RWPE2 (cell line): Measurements from ENCODE around the gene NDUFS6.
A peak's percentile ranks its signal among the peaks of the same experiment; 100 is the strongest.
"Not testable (repeated sequence)": the region's sequence is repeated elsewhere in the genome, so short reads cannot be mapped to it uniquely, and the experiment has no call there.

Experiments
- ATAC-seq: fragments of 200-7000 bp; cut with Tn5 transposase; 3 replicates; pipeline ENCODE4 v1.9.1; 2021; ENCODE audit warnings: low read depth
- DNase-seq: peaks from one replicate; pipeline ENCODE4 v3.0.0-alpha.2; 2020; ENCODE audit warnings: low spot score
- H3K27ac ChIP-seq: fragments of 450-650 bp; 2 replicates; pipeline ENCODE4 v1.5.1; 2017; ENCODE audit warnings: mild to moderate bottlenecking; ENCODE audit not compliant: poor library complexity, severe bottlenecking
- H3K27me3 ChIP-seq: fragments of 250-450 bp; sonication (Bioruptor Pico); 2 replicates; pipeline ENCODE4 v1.5.1; 2021; ENCODE audit warnings: mild to moderate bottlenecking, moderate library complexity; ENCODE audit not compliant: insufficient read depth, poor library complexity, severe bottlenecking
- H3K36me3 ChIP-seq: fragments of 250-450 bp; sonication (Bioruptor Pico); 2 replicates; pipeline ENCODE4 v1.5.1; 2020; ENCODE audit warnings: low read depth, mild to moderate bottlenecking, moderate library complexity
- H3K4me1 ChIP-seq: fragments of 250-450 bp; sonication (Bioruptor Pico); 2 replicates; pipeline ENCODE4 v1.5.1; 2021; ENCODE audit warnings: mild to moderate bottlenecking, moderate library complexity; ENCODE audit not compliant: insufficient read depth, poor library complexity, severe bottlenecking
- H3K4me3 ChIP-seq: fragments of 250-450 bp; sonication (Bioruptor Pico); 2 replicates; pipeline ENCODE4 v1.5.1; 2021; ENCODE audit warnings: mild to moderate bottlenecking, moderate library complexity; ENCODE audit not compliant: severe bottlenecking
- H3K9me3 ChIP-seq: fragments of 250-450 bp; sonication (Bioruptor Pico); 2 replicates; pipeline ENCODE4 v1.5.1; 2021; ENCODE audit warnings: mild to moderate bottlenecking, moderate library complexity; ENCODE audit not compliant: severe bottlenecking
- TF ChIP-seq, protein P1 (sequence below): fragments of 450-650 bp; IDR thresholded peaks from one replicate; pipeline ENCODE4 v1.5.1; 2017; ENCODE audit warnings: mild to moderate bottlenecking, moderate library complexity; ENCODE audit not compliant: poor library complexity, severe bottlenecking

The NDUFS6 gene

DNA sequence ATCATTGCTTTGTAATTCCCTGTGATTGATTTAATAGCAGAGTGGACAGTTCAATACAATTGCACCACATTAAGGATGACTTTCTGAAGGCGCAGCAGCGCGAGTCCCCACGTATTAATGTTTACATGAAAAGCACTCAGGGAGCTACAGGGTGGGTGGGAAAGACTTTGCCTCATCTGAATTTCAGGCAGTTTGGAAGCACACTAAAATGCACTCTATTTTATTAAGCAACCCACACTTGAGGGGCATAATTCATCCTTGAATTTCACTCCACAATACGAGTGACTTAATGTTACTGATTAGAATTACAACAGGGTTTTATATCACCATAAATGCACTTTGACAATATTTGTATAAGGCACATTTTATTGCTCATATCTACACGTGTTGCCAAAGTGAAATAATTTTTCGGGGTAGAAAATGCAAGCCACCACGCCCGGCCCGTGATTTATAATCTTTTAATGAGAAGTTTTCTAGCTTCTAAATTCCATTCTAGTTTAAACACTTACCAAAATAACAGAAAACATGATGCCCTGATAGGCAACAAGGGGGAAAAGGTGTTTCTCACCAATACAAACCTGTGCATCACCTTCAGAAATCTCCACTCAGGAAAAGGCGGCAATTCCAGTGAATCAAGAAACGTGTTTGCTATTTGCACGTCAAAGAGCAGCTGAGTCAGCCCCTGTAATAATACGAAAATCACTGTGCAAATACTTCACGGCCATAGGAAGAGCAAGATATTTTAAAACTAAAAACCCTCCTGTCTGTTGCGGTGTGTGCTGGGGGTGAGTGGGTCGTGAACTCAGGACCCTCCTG is 41.0 kb downstream of the NDUFS6 start:
- DNase-seq, result peak; percentile 2
- Histone ChIP-seq H3K4me3 (no peak overlapping the region), H3K27me3 (peaks cover 7% of the 10 kb centered on the region)

DNA sequence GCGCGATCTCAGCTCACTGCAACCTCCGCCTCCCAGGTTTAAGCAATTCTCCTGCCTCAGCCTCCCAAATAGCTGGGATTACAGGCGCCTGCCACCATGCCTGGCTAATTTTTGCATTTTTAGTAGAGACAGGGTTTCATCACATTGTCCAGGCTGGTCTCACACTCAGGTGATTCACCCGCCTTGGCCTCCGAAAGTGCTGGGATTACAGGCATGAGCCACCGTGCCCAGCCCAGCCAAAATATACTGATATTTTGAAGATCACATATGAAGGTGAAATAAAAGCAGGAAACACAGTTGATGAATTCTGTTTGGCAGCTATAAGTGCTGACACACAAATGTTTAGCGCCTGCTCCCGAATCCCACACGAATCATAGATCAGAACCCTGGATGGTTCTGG is 42.6 kb downstream of the NDUFS6 start:
- H3K4me1 ChIP-seq, H3K9me3 ChIP-seq, H3K4me3 ChIP-seq, ATAC-seq, H3K36me3 ChIP-seq, H3K27me3 ChIP-seq, DNase-seq, H3K27ac ChIP-seq: not testable (repeated sequence)

More for the DNA sequence above, 41.0 kb downstream of the NDUFS6 start:
- Histone ChIP-seq H3K36me3 (no peaks in the 10 kb centered on the region), H3K9me3 (no peaks in the 10 kb centered on the region), H3K27ac (no peak overlapping the region), H3K4me1 (no peaks in the 10 kb centered on the region)
- ATAC-seq, result peak; percentile 19; the same call in 1 of the 3 replicates
- TF ChIP-seq, protein P1, sequence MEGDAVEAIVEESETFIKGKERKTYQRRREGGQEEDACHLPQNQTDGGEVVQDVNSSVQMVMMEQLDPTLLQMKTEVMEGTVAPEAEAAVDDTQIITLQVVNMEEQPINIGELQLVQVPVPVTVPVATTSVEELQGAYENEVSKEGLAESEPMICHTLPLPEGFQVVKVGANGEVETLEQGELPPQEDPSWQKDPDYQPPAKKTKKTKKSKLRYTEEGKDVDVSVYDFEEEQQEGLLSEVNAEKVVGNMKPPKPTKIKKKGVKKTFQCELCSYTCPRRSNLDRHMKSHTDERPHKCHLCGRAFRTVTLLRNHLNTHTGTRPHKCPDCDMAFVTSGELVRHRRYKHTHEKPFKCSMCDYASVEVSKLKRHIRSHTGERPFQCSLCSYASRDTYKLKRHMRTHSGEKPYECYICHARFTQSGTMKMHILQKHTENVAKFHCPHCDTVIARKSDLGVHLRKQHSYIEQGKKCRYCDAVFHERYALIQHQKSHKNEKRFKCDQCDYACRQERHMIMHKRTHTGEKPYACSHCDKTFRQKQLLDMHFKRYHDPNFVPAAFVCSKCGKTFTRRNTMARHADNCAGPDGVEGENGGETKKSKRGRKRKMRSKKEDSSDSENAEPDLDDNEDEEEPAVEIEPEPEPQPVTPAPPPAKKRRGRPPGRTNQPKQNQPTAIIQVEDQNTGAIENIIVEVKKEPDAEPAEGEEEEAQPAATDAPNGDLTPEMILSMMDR, result no peak

DNA sequence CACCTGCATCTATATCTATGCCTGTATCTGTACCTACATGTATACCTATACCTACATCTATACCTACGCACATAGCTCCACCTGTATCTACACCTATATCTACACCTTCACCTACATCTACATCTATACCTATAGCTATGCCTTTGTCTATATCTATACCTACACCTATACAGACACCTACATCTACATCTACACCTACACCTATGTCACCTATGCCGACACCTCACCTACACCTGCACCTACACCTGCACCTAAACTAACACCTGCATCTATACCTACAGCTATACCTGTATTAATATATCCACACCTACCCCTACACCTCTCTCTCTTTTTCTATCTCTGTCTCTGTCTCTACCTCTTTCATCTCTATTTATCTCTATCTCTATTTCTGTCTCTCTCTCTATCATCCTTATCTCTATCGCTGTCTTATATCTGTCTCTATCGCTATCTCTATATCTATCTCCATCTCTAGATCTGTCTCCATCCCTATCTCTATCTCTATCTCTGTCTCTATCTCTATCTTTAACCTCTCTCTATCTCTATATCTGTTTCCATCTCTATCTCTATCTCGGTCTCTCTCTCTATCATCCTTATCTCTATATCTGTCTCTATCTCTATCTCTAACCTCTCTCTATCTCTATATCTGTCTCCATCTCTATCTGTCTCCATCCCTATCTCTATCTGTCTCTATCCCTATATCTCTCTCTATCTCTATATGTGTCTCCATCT is 43.7 kb downstream of the NDUFS6 start:
- DNase-seq (no peak), ATAC-seq (no peak; the same call in 2 of the 3 replicates)
- Histone ChIP-seq H3K4me1 (no peaks in the 10 kb centered on the region), H3K9me3 (no peaks in the 10 kb centered on the region), H3K27ac (no peak overlapping the region), H3K4me3 (no peak overlapping the region), H3K36me3 (no peaks in the 10 kb centered on the region), H3K27me3 (peaks cover 7% of the 10 kb centered on the region)
- TF ChIP-seq, protein P1, result no peak

DNA sequence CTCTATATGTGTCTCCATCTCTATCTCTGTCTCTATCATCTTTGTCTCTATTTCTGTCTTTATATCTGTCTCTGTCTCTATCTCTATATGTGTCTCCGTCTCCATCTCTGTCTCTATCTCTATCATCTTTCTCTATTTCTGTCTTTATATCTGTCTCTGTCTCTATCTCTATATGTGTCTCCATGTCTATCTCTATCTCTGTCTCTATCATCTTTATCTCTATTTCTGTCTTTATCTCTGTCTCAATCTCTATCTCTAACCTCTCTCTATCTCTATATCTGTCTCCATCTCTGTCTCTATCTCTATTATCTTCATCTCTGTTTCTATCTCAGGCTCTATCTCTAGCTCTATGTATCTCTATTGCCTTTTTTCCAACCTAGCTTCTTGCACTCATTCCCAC is 44.5 kb downstream of the NDUFS6 start:
- DNase-seq (no peak), ATAC-seq (no peak)
- no peaks in the 10 kb centered on the region for H3K9me3 ChIP-seq
- peaks cover 9% of the 10 kb centered on the region for H3K27me3 ChIP-seq
- no peak overlapping the region for H3K4me3 ChIP-seq
- H3K36me3 ChIP-seq, result no peaks in the 10 kb centered on the region
- no peaks in the 10 kb centered on the region for H3K4me1 ChIP-seq
- TF ChIP-seq, protein P1, result no peak
- no peak overlapping the region for H3K27ac ChIP-seq

DNA sequence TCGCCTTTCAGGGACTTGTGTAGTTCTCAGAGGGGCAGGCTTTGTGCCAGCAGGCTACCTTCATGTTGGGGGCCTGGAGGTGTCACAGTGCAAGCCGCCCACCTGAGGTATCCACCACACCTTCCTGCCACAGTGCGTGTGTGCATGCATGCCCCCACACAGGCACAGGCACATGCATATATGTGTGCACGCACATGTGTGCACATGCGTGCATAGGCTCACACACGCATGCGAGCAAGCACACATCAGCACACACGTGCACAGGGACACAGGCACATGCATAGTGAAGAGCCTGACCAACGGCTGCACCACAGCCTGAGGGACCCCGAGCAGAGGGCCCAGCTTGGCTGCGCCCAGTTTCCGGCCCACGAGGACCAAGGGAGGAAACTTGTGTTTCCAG is 45.4 kb downstream of the NDUFS6 start:
- no peaks in the 10 kb centered on the region for H3K36me3 ChIP-seq
- H3K27me3 ChIP-seq, result peaks cover 16% of the 10 kb centered on the region
- no peak overlapping the region for H3K4me3 ChIP-seq

More for the DNA sequence above, 45.4 kb downstream of the NDUFS6 start:
- Histone ChIP-seq H3K4me1 (no peaks in the 10 kb centered on the region), H3K27ac (no peak overlapping the region), H3K9me3 (no peaks in the 10 kb centered on the region)
- TF ChIP-seq, protein P1, result no peak
- DNase-seq, result no peak
- no peak for ATAC-seq
